ENCODE results near the gene LAGE3.

The LAGE3 gene

DNA sequence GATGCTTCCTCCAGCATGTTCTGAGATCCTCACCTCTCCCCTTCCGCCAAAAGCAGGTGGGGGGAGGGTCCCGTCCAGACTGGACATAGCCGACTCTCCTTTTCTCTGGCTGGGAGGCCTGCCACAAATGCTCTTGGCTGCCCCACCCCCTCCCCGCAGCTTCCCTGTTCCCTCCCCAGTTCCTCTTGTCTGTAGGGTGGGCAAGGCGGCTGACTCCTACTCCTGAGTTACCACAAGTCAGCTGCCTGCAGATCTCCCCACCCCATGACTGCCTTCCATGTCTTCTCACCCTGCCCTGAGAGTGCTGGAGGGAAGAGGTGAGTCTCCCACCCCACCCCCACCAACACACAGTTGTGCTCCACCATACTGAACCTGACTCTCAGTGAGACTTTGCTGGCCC, 47.7 kb downstream of the LAGE3 start:
- DNase-seq, result no peak

- DNase-seq, result no peak
Observed at GRCh38 chrX:154430916-154431315, 48.2 kb downstream of the LAGE3 start.

DNA sequence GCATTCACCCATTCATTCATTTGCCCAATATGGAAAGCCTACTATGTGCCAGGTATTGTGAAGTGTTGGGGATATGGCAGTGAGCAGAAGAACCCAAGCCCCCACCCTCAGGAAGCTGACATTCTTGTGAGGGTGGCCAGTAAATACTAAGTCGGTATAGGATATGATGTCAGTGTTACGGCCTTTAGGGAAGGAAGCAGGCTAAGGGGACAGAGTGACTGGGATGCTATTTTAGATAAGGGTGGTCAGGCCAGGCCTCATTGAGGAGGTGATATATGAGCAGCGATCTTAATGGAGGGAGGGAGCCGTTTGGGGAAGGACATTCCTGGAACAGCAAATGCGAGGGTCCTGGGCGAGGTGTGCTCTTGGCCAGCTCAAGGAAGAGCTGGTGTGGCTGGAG, 48.6 kb downstream of the LAGE3 start:
- no peak for DNase-seq

DNA sequence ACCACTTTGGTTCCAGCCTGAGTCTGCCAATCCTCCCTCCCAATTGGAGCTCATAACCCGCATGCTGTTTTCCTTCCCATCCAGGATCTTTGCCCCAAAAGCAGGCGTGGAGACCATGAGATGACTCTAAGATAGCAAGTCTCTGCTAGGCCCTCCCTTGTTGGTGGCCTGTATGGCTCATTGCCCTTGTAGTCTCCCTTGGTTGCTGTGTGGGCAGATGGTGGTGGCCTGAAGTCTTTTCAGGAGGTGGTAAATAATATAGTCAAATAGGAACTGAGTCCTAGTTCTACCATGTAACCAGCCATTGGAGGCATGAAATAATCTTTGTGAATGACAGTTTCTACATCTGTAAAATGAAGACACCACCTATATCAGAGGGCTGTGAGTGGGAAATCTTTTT, 49.4 kb downstream of the LAGE3 start:
- DNase-seq, result no peak

DNA sequence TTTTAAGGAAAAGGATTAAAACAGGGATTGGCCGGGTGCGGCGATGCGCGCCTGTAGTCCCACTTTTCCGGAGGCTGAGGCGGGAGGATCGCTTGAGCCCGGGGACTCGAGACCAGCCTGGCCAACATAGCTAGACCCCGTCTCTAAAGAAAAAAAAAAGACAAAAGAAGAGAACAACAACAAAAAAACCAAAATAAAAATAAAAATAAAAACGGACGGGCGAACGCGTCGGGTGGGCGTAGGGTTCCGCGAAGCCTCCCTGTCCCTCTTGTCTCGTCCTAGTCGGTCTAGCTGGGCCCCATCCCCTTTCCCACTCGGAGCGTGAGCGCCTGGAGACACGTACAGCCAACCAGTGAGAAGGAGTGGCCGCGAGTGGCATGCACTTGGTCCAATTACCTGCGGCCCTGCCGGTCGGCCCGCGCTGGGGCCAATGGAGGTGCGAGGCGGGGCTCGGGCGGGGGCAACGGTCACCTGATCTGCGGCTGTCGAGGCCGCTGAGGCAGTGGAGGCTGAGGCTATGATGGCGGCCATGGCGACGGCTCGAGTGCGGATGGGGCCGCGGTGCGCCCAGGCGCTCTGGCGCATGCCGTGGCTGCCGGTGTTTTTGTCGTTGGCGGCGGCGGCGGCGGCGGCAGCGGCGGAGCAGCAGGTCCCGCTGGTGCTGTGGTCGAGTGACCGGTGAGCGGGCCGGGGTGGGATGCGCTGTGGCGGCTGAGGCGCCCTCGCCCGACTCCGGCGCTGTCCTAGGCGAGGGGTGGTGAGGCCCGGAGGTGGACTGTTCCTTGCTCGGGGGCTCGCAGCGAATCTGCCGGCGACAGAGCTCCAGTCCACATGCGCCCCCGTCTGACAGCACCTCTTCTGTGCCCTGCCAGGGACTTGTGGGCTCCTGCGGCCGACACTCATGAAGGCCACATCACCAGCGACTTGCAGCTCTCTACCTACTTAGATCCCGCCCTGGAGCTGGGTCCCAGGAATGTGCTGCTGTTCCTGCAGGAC, 50.6 kb downstream of the LAGE3 start, which contains the start of gene ATP6AP1:
Gene ATP6AP1, plus strand, starts transcription at position 502 of the 996 bp plus-strand sequence. Its CDS starts 16 bp downstream, at position 518.
- peak; percentile 89 for DNase-seq

All from activated CD8-positive, alpha-beta memory T cell treated with anti-CD3 and anti-CD28 coated beads for 24 hours (primary cell).